Measurements from ENCODE around the gene ERF. TPM values are rescaled to one million over a fixed set of nuclear protein-coding genes. Genes with fewer than 3 reads are reported as not detected.

Gene ERF
- total and polyA plus RNA-seq, 2 of the 8 experiments (the other 6 are each of a cell fraction or from before 2014, with no cell fraction given): 43.7 to 62.7 TPM

DNA sequence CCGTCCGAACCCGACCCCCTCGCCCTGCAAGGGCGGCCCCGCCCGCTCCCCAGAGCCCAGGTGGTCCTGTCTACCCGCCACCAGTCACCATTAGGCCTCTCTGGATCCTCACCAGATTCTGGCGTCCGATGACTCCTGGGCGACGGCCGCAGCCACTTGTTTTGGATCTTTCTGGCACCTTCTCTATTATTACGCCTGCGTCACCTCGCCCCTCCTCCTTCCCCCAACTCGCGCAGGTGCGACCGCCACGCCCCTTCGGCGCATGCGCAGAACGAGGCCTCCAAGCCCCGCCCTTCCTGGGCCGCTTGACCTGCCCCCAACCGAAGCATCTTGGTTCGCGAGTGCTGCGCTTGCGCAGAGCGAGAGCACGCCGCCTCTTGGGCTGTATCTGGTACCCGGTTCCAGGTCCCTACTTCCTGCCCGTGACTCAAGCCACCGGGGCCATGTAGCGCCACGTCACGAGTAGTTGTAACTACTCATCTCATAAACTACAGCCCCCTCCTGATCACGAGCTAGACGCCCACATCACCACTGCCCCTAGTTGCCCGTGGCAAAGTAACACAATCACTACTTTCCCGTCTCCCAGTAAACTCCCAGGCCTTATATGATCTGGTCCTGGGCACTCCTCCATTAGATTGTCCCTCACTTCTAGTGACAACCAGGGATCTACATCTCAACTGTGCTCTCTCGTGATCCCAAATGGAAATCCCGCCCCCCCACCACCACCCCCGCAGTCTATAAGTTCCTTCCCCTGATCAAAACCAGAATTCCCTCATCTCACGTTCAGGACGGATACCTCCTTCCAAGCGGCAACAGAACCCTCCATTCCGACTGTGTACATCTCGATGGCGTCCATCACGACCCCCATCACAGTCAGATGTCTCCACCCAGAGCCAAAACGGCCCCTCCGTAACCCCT, 37.1 kb downstream of the ERF start, which contains the start of gene DEDD2 (continued):
- TF ChIP-seq CREB1 (IDR thresholded peaks at IDR 0.05) (peak; percentile 64; the same call in 1 of the 2 replicates), SIN3A (conservative IDR thresholded peaks at IDR 0.05 in 1 of 2, IDR thresholded peaks at IDR 0.05 in 1 of 2; ENCODE audit: low read depth in 1 of 2, low read length in 2 of 2) (peak in 1 of 2 experiments; percentile 40; a peak in 1 of 4 replicates), TAF1 (IDR thresholded peaks at IDR 0.05; ENCODE audit: low read depth, low read length) (peak; percentile 67; the same call in 1 of the 2 replicates), HDAC2 (IDR thresholded peaks at IDR 0.05; ENCODE audit: borderline replicate concordance in 1 of 2, low read depth in 2 of 2, low read length in 2 of 2) (no peak), NRF1 (IDR thresholded peaks at IDR 0.05; ENCODE audit: low read depth, low read length) (peak; percentile 96), RXRA (IDR thresholded peaks at IDR 0.05; ENCODE audit: insufficient read depth, low read depth, low read length) (no peak), SAP30 (IDR thresholded peaks at IDR 0.05; ENCODE audit: insufficient read depth, insufficient replicate concordance, low read length) (no peak)
